Measurements from ENCODE around the gene IGLL5.

Gene IGLL5

DNA sequence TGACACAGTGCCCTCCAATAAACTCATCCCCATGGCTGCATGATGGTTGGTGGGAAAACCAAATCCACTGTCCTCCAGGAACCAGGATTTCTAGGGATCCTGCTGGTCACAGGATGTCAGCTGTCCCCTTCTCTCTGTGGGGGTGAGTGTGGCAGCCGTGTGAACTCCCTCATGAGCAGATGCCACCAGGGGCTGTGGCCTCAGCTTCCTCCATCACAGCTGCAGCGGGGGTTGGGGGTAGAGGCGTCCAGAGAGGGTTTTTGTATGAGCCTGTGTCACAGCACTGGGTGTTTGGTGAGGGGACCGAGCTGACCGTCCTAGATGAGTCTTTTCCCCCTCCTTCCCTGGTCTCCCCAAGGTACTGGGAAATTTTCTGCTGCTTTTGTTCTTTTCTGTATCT, 26.4 kb downstream of the IGLL5 start:
- H2BK5ac ChIP-seq (ENCODE audit: low read length), result no peak overlapping the region
- H2AK5ac ChIP-seq (ENCODE audit: low read length), result no peak overlapping the region
- no peak overlapping the region for H3K4ac ChIP-seq (ENCODE audit: low read depth, low read length)
- H3K27me3 ChIP-seq (ENCODE audit: insufficient read depth, low read length, poor library complexity), result no peaks in the 10 kb centered on the region
- H3K4me2 ChIP-seq (ENCODE audit: low read length), result no peak overlapping the region
- no peak overlapping the region for H3K27ac ChIP-seq (ENCODE audit: low read depth, low read length)
- no peaks in the 10 kb centered on the region for H3K79me2 ChIP-seq (ENCODE audit: control insufficient read depth, insufficient read depth, low read length)
- no peak overlapping the region for H4K5ac ChIP-seq (ENCODE audit: low read length)
- no peaks in the 10 kb centered on the region for H3K36me3 ChIP-seq (ENCODE audit: control insufficient read depth, insufficient read depth, low read length)
- no peaks in the 10 kb centered on the region for H3K4me1 ChIP-seq (ENCODE audit: control insufficient read depth, low read depth, low read length)
- H3K9ac ChIP-seq (ENCODE audit: low read length), result no peak overlapping the region
- H3K79me1 ChIP-seq (ENCODE audit: low read length), result no peaks in the 10 kb centered on the region
- no peak overlapping the region for H3K18ac ChIP-seq (ENCODE audit: low read length)
- H2BK120ac ChIP-seq (ENCODE audit: low read depth, low read length), result no peak overlapping the region
- DNase-seq, result no peak
- H3K4me3 ChIP-seq (ENCODE audit: low read length), result no peak overlapping the region
- H4K8ac ChIP-seq (ENCODE audit: low read depth, low read length), result no peak overlapping the region
- WGBS (ENCODE audit: extremely low coverage, insufficient coverage, low lambda C conversion rate), result no CpG with 5 or more reads among the region's 5 CpGs
- H2BK15ac ChIP-seq (replicated peaks; ENCODE audit: low read depth), result no peak overlapping the region
- no peak overlapping the region for H3K56ac ChIP-seq (ENCODE audit: low read length)
- H3K23ac ChIP-seq (ENCODE audit: low read length), result no peak overlapping the region

DNA sequence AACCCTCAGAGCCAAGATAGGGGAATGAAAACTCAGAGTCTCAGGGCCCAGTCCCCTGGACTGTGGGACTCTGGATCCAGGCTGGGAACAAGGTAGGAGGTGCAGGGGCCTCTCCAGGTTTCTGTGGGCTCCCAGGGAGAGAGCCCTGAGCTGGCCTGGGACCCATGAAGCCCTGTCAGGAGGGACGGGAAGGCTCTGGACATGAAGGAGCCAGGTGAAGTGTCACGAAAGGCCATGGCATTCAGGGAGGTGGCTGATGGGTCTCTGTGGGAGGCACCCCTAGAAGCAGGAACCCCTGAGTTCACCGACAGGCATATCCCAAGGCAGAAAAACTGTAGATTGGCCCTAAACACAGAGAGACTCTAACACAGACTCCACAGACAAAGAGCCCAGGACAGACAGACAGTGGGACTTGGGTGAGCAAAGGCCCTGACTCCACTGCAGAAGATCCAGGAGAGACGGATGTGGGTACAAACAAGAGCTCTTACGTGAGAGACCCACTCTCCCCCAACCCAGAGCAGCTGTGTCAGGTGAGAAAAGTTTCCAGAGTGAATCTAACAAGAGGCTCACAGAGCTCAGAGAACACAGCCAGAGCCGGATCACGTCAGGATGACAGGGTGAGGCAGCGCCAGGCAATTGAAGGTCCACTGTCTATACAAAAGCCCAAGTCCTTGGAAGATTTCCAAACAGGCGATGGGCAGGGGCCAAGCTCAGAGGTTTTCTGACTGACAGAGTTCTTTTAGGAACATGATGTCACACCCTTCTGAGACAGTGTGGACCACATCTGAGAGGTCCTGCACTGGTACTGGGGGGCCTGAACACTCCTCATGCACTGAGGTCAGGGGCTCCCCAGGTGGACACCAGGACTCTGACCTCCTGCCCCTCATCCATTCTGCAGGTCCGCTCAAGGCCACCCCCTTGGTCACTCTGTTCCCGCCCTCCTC, 27.4 kb downstream of the IGLL5 start:
- no peaks in the 10 kb centered on the region for H3K4me1 ChIP-seq (ENCODE audit: control insufficient read depth, low read depth, low read length)
- H3K56ac ChIP-seq (ENCODE audit: low read length), result no peak overlapping the region
- H4K8ac ChIP-seq (ENCODE audit: low read depth, low read length), result no peak overlapping the region
- no peaks in the 10 kb centered on the region for H3K79me1 ChIP-seq (ENCODE audit: low read length)
- H3K79me2 ChIP-seq (ENCODE audit: control insufficient read depth, insufficient read depth, low read length), result no peaks in the 10 kb centered on the region
- no peaks in the 10 kb centered on the region for H3K36me3 ChIP-seq (ENCODE audit: control insufficient read depth, insufficient read depth, low read length)
- H3K27me3 ChIP-seq (ENCODE audit: insufficient read depth, low read length, poor library complexity), result no peaks in the 10 kb centered on the region
- H3K4ac ChIP-seq (ENCODE audit: low read depth, low read length), result no peak overlapping the region
- no peak overlapping the region for H3K9ac ChIP-seq (ENCODE audit: low read length)
- no peak overlapping the region for H4K5ac ChIP-seq (ENCODE audit: low read length)
- H2BK5ac ChIP-seq (ENCODE audit: low read length), result no peak overlapping the region
- no peak overlapping the region for H3K4me3 ChIP-seq (ENCODE audit: low read length)
- H2AK5ac ChIP-seq (ENCODE audit: low read length), result no peak overlapping the region
- no peak overlapping the region for H2BK15ac ChIP-seq (replicated peaks; ENCODE audit: low read depth)
- no peak overlapping the region for H2BK120ac ChIP-seq (ENCODE audit: low read depth, low read length)
- WGBS (ENCODE audit: extremely low coverage, insufficient coverage, low lambda C conversion rate), result no CpG with 5 or more reads among the region's 11 CpGs
- no peak for DNase-seq
- H3K4me2 ChIP-seq (ENCODE audit: low read length), result no peak overlapping the region
- no peak overlapping the region for H3K23ac ChIP-seq (ENCODE audit: low read length)
- H3K27ac ChIP-seq (ENCODE audit: low read depth, low read length), result no peak overlapping the region
- no peak overlapping the region for H3K18ac ChIP-seq (ENCODE audit: low read length)

DNA sequence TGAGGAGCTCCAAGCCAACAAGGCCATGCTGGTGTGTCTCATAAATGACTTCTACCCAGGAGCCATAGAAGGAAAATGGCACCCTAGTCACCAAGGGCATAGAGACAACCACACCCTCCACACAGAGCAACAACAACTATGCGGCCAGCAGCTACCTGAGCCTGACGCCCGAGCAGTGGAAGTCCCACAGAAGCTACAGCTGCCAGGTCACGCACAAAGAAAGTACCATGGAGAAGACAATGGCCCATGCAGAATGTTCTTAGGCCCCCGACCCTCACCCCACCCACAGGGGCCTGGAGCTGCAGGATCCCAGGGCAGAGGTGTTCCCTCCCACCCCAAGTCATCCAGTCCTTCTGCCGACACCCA, 28.0 kb downstream of the IGLL5 start:
- Histone ChIP-seq H3K4me2 (ENCODE audit: low read length) (no peak overlapping the region), H3K18ac (ENCODE audit: low read length) (no peak overlapping the region), H3K4me3 (ENCODE audit: low read length) (no peak overlapping the region), H4K5ac (ENCODE audit: low read length) (no peak overlapping the region), H3K79me2 (ENCODE audit: control insufficient read depth, insufficient read depth, low read length) (no peaks in the 10 kb centered on the region), H3K4me1 (ENCODE audit: control insufficient read depth, low read depth, low read length) (no peaks in the 10 kb centered on the region), H4K8ac (ENCODE audit: low read depth, low read length) (no peak overlapping the region), H2BK120ac (ENCODE audit: low read depth, low read length) (no peak overlapping the region), H3K27ac (ENCODE audit: low read depth, low read length) (no peak overlapping the region), H2BK5ac (ENCODE audit: low read length) (no peak overlapping the region), H3K79me1 (ENCODE audit: low read length) (no peaks in the 10 kb centered on the region), H3K23ac (ENCODE audit: low read length) (no peak overlapping the region), H3K36me3 (ENCODE audit: control insufficient read depth, insufficient read depth, low read length) (no peaks in the 10 kb centered on the region), H3K56ac (ENCODE audit: low read length) (no peak overlapping the region), H3K4ac (ENCODE audit: low read depth, low read length) (no peak overlapping the region), H3K27me3 (ENCODE audit: insufficient read depth, low read length, poor library complexity) (no peaks in the 10 kb centered on the region), H2AK5ac (ENCODE audit: low read length) (no peak overlapping the region), H2BK15ac (replicated peaks; ENCODE audit: low read depth) (no peak overlapping the region), H3K9ac (ENCODE audit: low read length) (no peak overlapping the region)
- no CpG with 5 or more reads among the region's 6 CpGs for WGBS (ENCODE audit: extremely low coverage, insufficient coverage, low lambda C conversion rate)
- no peak for DNase-seq

GRCh38 chr22:22916215-22916951, 28.8 kb downstream of the IGLL5 start:
- Histone ChIP-seq H3K4me3 (ENCODE audit: low read length) (no peak overlapping the region), H2BK120ac (ENCODE audit: low read depth, low read length) (no peak overlapping the region), H4K8ac (ENCODE audit: low read depth, low read length) (no peak overlapping the region), H3K4me2 (ENCODE audit: low read length) (no peak overlapping the region), H3K18ac (ENCODE audit: low read length) (no peak overlapping the region), H3K23ac (ENCODE audit: low read length) (no peak overlapping the region), H3K9ac (ENCODE audit: low read length) (no peak overlapping the region), H3K4me1 (ENCODE audit: control insufficient read depth, low read depth, low read length) (no peaks in the 10 kb centered on the region), H2BK5ac (ENCODE audit: low read length) (no peak overlapping the region), H3K79me2 (ENCODE audit: control insufficient read depth, insufficient read depth, low read length) (no peaks in the 10 kb centered on the region), H2AK5ac (ENCODE audit: low read length) (no peak overlapping the region), H4K5ac (ENCODE audit: low read length) (no peak overlapping the region), H3K27ac (ENCODE audit: low read depth, low read length) (no peak overlapping the region), H2BK15ac (replicated peaks; ENCODE audit: low read depth) (no peak overlapping the region), H3K56ac (ENCODE audit: low read length) (no peak overlapping the region), H3K36me3 (ENCODE audit: control insufficient read depth, insufficient read depth, low read length) (no peaks in the 10 kb centered on the region), H3K27me3 (ENCODE audit: insufficient read depth, low read length, poor library complexity) (no peaks in the 10 kb centered on the region), H3K79me1 (ENCODE audit: low read length) (no peaks in the 10 kb centered on the region), H3K4ac (ENCODE audit: low read depth, low read length) (no peak overlapping the region)
- WGBS (ENCODE audit: extremely low coverage, insufficient coverage, low lambda C conversion rate), result no CpG with 5 or more reads among the region's 10 CpGs
- no peak for DNase-seq

- H3K9ac ChIP-seq (ENCODE audit: low read length), result no peak overlapping the region
- H3K18ac ChIP-seq (ENCODE audit: low read length), result no peak overlapping the region
- WGBS (ENCODE audit: extremely low coverage, insufficient coverage, low lambda C conversion rate), result no CpG with 5 or more reads among the region's 3 CpGs
- no peaks in the 10 kb centered on the region for H3K79me1 ChIP-seq (ENCODE audit: low read length)
- no peaks in the 10 kb centered on the region for H3K4me1 ChIP-seq (ENCODE audit: control insufficient read depth, low read depth, low read length)
- H3K27me3 ChIP-seq (ENCODE audit: insufficient read depth, low read length, poor library complexity), result no peaks in the 10 kb centered on the region
- no peak overlapping the region for H3K4me2 ChIP-seq (ENCODE audit: low read length)
- H4K5ac ChIP-seq (ENCODE audit: low read length), result no peak overlapping the region
- no peak overlapping the region for H3K23ac ChIP-seq (ENCODE audit: low read length)
- no peaks in the 10 kb centered on the region for H3K79me2 ChIP-seq (ENCODE audit: control insufficient read depth, insufficient read depth, low read length)
- H2BK15ac ChIP-seq (replicated peaks; ENCODE audit: low read depth), result no peak overlapping the region
- no peak overlapping the region for H2BK5ac ChIP-seq (ENCODE audit: low read length)
- H3K36me3 ChIP-seq (ENCODE audit: control insufficient read depth, insufficient read depth, low read length), result no peaks in the 10 kb centered on the region
- no peak overlapping the region for H3K27ac ChIP-seq (ENCODE audit: low read depth, low read length)
- no peak for DNase-seq
- H2AK5ac ChIP-seq (ENCODE audit: low read length), result no peak overlapping the region
- H2BK120ac ChIP-seq (ENCODE audit: low read depth, low read length), result no peak overlapping the region
- no peak overlapping the region for H3K56ac ChIP-seq (ENCODE audit: low read length)
- no peak overlapping the region for H3K4me3 ChIP-seq (ENCODE audit: low read length)
- H4K8ac ChIP-seq (ENCODE audit: low read depth, low read length), result no peak overlapping the region
- H3K4ac ChIP-seq (ENCODE audit: low read depth, low read length), result no peak overlapping the region
Measured at GRCh38 chr22:22916952-22917290, 29.3 kb downstream of the IGLL5 start.
